Body of pancreas (tissue), 4 donors: ENCODE measurements around the gene CTRL.
A peak's percentile ranks its signal among the peaks of the same experiment; 100 is the strongest.

Experiments used
- POLR2A ChIP-seq, 3 donors: fragments of 450-650 bp; IDR thresholded peaks; one replicate each; pipeline ENCODE4 v1.6.1; 2016; ENCODE audit warnings: antibody characterized with exemption in 3 of 3, mild to moderate bottlenecking in 2 of 3
- TF ChIP-seq, protein P1 (sequence below), 7 experiments: fragments of 450-650 bp in 4 of 7; fragments of 200-600 bp in 3 of 7; sonication (generic) in 3 of 7; IDR thresholded peaks; one replicate each; pipeline ENCODE4 v1.5.1; 2016 to 2019; ENCODE audit warnings: antibody characterized with exemption in 7 of 7

DNA sequence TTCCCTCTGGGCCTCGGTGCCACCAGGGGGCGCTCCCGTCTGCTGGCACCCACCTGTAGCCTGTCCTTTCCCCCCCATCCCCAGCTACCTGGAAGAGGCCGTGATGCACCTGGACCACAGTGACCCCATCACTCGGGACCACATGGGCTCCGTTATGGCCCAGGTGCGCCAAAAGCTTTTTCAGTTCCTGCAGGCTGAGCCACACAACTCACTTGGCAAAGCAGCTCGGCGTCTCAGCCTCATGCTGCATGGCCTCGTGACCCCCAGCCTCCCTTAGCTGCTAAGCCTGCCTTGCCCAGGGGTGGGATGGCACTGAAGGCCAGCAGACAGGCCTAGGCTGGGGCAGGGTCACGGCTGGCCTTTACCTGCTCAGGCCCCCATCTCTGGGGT is 47.8 kb downstream of the CTRL start:
- TF ChIP-seq, protein P1, sequence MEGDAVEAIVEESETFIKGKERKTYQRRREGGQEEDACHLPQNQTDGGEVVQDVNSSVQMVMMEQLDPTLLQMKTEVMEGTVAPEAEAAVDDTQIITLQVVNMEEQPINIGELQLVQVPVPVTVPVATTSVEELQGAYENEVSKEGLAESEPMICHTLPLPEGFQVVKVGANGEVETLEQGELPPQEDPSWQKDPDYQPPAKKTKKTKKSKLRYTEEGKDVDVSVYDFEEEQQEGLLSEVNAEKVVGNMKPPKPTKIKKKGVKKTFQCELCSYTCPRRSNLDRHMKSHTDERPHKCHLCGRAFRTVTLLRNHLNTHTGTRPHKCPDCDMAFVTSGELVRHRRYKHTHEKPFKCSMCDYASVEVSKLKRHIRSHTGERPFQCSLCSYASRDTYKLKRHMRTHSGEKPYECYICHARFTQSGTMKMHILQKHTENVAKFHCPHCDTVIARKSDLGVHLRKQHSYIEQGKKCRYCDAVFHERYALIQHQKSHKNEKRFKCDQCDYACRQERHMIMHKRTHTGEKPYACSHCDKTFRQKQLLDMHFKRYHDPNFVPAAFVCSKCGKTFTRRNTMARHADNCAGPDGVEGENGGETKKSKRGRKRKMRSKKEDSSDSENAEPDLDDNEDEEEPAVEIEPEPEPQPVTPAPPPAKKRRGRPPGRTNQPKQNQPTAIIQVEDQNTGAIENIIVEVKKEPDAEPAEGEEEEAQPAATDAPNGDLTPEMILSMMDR (IDR thresholded peaks at IDR 0.05) = peak; percentile 76 to 89 (median 84)
- no peak for TF ChIP-seq POLR2A (IDR thresholded peaks at IDR 0.05)
